Liver (tissue), 9 donors: Measurements from ENCODE around the gene USP37. TPM values are rescaled to one million over a fixed set of nuclear protein-coding genes. Genes with fewer than 3 reads are reported as not detected.

Source experiments
- DNase-seq: peaks from one replicate; pipeline ENCODE4 v3.0.0-alpha.2; 2017; ENCODE audit warnings: low spot score
- H3K27ac ChIP-seq, 2 donors: one replicate each; pipeline ENCODE4 v1.7.0; 2013; ENCODE audit warnings: inconsistent platforms in 2 of 2, low read length in 2 of 2, control low read depth in 1 of 2, low read depth in 1 of 2, mild to moderate bottlenecking in 1 of 2
- H3K27me3 ChIP-seq, 4 donors: one replicate each; pipeline versions ENCODE4 v1.6.1 to v1.7.0; 2013; ENCODE audit warnings: low read length in 3 of 4, inconsistent platforms in 1 of 4, mild to moderate bottlenecking in 1 of 4, moderate library complexity in 1 of 4; ENCODE audit not compliant: control insufficient read depth in 4 of 4, insufficient read depth in 4 of 4
- H3K36me3 ChIP-seq, 4 donors: one replicate each; pipeline versions ENCODE4 v1.6.1 to v1.7.0; 2013; ENCODE audit warnings: low read length in 3 of 4, mild to moderate bottlenecking in 3 of 4, low read depth in 1 of 4, moderate library complexity in 1 of 4; ENCODE audit not compliant: control insufficient read depth in 4 of 4, insufficient read depth in 3 of 4
- H3K4me1 ChIP-seq, 4 donors: one replicate each; pipeline versions ENCODE4 v1.6.1 to v1.7.0; 2013; ENCODE audit warnings: low read length in 3 of 4, mild to moderate bottlenecking in 3 of 4, moderate library complexity in 1 of 4; ENCODE audit not compliant: control insufficient read depth in 4 of 4, insufficient read depth in 4 of 4
- H3K4me3 ChIP-seq, 3 donors: one replicate each; pipeline versions ENCODE4 v1.6.1 to v1.7.0; 2013; ENCODE audit warnings: low read length in 3 of 3, control low read depth in 1 of 3, low read depth in 1 of 3, mild to moderate bottlenecking in 1 of 3
- H3K9ac ChIP-seq, 2 donors: one replicate each; pipeline ENCODE4 v1.7.0; 2013; ENCODE audit warnings: low read length in 2 of 2, mild to moderate bottlenecking in 2 of 2, moderate library complexity in 2 of 2, control low read depth in 1 of 2, low read depth in 1 of 2
- H3K9me3 ChIP-seq, 4 donors: one replicate each; pipeline versions ENCODE4 v1.6.1 to v1.7.0; 2013; ENCODE audit warnings: low read length in 3 of 4; ENCODE audit not compliant: control insufficient read depth in 4 of 4
- EGR1 ChIP-seq, 2 donors: IDR thresholded peaks; 2 replicates each; pipeline ENCODE4 v1.6.1; 2016 to 2018; ENCODE audit warnings: antibody characterized with exemption in 2 of 2, low read depth in 2 of 2
- FOXA1 ChIP-seq: IDR thresholded peaks from 2 replicates; pipeline ENCODE4 v1.6.1; 2016; ENCODE audit warnings: antibody characterized with exemption
- FOXA2 ChIP-seq: IDR thresholded peaks from 2 replicates; pipeline ENCODE4 v1.6.1; 2016; ENCODE audit warnings: antibody characterized with exemption
- GABPA ChIP-seq, 2 donors: IDR thresholded peaks in 1 of 2; conservative IDR thresholded peaks in 1 of 2; 2 replicates each; pipeline ENCODE4 v1.6.1; 2016; ENCODE audit warnings: antibody characterized with exemption in 2 of 2, mild to moderate bottlenecking in 1 of 2, moderate library complexity in 1 of 2
- HNF4A ChIP-seq, 2 donors: conservative IDR thresholded peaks; 2 replicates each; pipeline ENCODE4 v1.6.1; 2016; ENCODE audit warnings: antibody characterized with exemption in 2 of 2, mild to moderate bottlenecking in 2 of 2
- MAX ChIP-seq: IDR thresholded peaks from 2 replicates; pipeline ENCODE4 v1.6.1; 2016; ENCODE audit warnings: antibody characterized with exemption
- NR2F2 ChIP-seq: IDR thresholded peaks from 2 replicates; pipeline ENCODE4 v1.6.1; 2016; ENCODE audit warnings: antibody characterized with exemption
- RAD21 ChIP-seq, 2 donors: IDR thresholded peaks; 2 replicates each; pipeline ENCODE4 v1.6.1; 2016; ENCODE audit warnings: antibody characterized with exemption in 2 of 2, mild to moderate bottlenecking in 2 of 2
- REST ChIP-seq: IDR thresholded peaks from 2 replicates; pipeline ENCODE4 v1.6.1; 2016; ENCODE audit warnings: antibody characterized with exemption, mild to moderate bottlenecking
- RXRA ChIP-seq, 2 donors: IDR thresholded peaks; 2 replicates each; pipeline ENCODE4 v1.6.1; 2017 to 2018; ENCODE audit warnings: antibody characterized with exemption in 2 of 2, mild to moderate bottlenecking in 1 of 2
- TAF1 ChIP-seq: conservative IDR thresholded peaks from 2 replicates; pipeline ENCODE4 v1.6.1; 2016; ENCODE audit warnings: antibody characterized with exemption, mild to moderate bottlenecking
- WGBS: extraction: QIAGEN DNeasy Blood & Tissue Kit; methylation state at CpG from one replicate; pipeline ENCODE4 v1.1.7; 2013; 5-methylcytosine and 5-hydroxymethylcytosine counted together
- polyA plus RNA-seq, 2 donors: library from polyadenylated mRNA; stranded (reverse) in 1 of 2; unstranded in 1 of 2; fragments of 200-250 nt in 1 of 2; fragments of >200 nt in 1 of 2; fragmentation: Nextera tagmentation in 1 of 2; extraction: Ambion mirVana in 1 of 2; gene quantifications; one replicate each; pipeline versions ENCODE4 v1.2.1 to v1.2.3, GENCODE V29; 2013 to 2015
- total RNA-seq, 2 donors: library from RNA; depleted of rRNA; stranded (reverse); fragments of >200 nt; gene quantifications; one replicate each; pipeline ENCODE4 v1.2.3, GENCODE V29; 2014
- TF ChIP-seq, protein P1 (sequence below): IDR thresholded peaks from 2 replicates; pipeline ENCODE4 v1.6.1; 2016; ENCODE audit warnings: antibody characterized with exemption
- TF ChIP-seq, protein P2 (sequence below): fragments of 150-350 bp; IDR thresholded peaks from 2 replicates; pipeline ENCODE4 v1.5.1; 2017; ENCODE audit warnings: improper control_type of control experiment, low read depth, low read length; ENCODE audit not compliant: missing input control
- TF ChIP-seq, protein P3 (sequence below): IDR thresholded peaks from 2 replicates; pipeline ENCODE4 v1.6.1; 2016; ENCODE audit warnings: antibody characterized with exemption
- donor health status: healthy.
- donor health status: healthy.
- donor health status: healthy.
- donor health status: healthy.
- donor health status: healthy.

Gene USP37
- total and polyA plus RNA-seq, 4 donors: 1.4 to 10.9 (median 4.7) TPM

DNA sequence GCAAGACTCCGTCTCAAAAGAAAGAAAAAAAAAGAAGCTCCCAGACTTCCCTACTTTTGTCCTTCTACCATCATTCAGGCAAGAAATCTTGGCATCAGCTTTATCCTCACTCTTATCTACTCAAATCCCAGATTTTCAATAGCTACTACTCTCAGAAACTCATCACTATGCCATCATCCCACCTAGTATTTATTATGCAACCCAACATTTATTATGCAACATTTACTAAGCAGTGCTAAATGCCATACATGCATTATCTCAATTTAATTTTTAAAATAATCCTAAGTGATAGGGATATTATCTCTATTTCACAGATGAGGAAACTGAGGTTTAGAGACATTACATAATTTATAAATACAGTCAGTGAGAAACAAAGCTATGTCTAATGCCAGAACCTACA, 4.1 kb downstream of the USP37 start:
- DNase-seq: no peak
- Histone ChIP-seq H3K36me3 (peaks cover 3 to 24% (median 16%) of the 10 kb centered on the region in 4 donors), H3K27me3 (no peaks in the 10 kb centered on the region), H3K4me3 (no peak overlapping the region), H3K4me1 (peaks cover 3 to 13% (median 9%) of the 10 kb centered on the region in 4 donors), H3K27ac (no peak overlapping the region), H3K9ac (no peak overlapping the region), H3K9me3 (no peaks in the 10 kb centered on the region)
- WGBS: 100% methylated on average over 1 of the region's 1 CpG
- TF ChIP-seq, protein P1, sequence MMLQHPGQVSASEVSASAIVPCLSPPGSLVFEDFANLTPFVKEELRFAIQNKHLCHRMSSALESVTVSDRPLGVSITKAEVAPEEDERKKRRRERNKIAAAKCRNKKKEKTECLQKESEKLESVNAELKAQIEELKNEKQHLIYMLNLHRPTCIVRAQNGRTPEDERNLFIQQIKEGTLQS: no peak
- TF ChIP-seq, protein P2, sequence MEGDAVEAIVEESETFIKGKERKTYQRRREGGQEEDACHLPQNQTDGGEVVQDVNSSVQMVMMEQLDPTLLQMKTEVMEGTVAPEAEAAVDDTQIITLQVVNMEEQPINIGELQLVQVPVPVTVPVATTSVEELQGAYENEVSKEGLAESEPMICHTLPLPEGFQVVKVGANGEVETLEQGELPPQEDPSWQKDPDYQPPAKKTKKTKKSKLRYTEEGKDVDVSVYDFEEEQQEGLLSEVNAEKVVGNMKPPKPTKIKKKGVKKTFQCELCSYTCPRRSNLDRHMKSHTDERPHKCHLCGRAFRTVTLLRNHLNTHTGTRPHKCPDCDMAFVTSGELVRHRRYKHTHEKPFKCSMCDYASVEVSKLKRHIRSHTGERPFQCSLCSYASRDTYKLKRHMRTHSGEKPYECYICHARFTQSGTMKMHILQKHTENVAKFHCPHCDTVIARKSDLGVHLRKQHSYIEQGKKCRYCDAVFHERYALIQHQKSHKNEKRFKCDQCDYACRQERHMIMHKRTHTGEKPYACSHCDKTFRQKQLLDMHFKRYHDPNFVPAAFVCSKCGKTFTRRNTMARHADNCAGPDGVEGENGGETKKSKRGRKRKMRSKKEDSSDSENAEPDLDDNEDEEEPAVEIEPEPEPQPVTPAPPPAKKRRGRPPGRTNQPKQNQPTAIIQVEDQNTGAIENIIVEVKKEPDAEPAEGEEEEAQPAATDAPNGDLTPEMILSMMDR: no peak
- TF ChIP-seq GABPA (IDR thresholded peaks at IDR 0.05 in 1 of 2, conservative IDR thresholded peaks at IDR 0.05 in 1 of 2) (no peak), EGR1 (IDR thresholded peaks at IDR 0.05; ENCODE audit: low read depth in 2 of 2) (no peak), MAX (no peak), RXRA (IDR thresholded peaks at IDR 0.05) (no peak), REST (no peak), FOXA2 (no peak), RAD21 (IDR thresholded peaks at IDR 0.05) (no peak), NR2F2 (no peak)

GRCh38 chr2:218558986-218559385, 9.2 kb downstream of the USP37 start:
- peaks cover 12 to 41% (median 26%) of the 10 kb centered on the region in 4 donors for H3K36me3 ChIP-seq
- H3K27ac ChIP-seq: no peak overlapping the region
- no peaks in the 10 kb centered on the region for H3K9me3 ChIP-seq
- H3K4me1 ChIP-seq: peaks cover 0 to 4% (median under 1%) of the 10 kb centered on the region in 4 donors
- no peaks in the 10 kb centered on the region for H3K27me3 ChIP-seq
- TF ChIP-seq, protein P1: no peak
- TF ChIP-seq GABPA (IDR thresholded peaks at IDR 0.05 in 1 of 2, conservative IDR thresholded peaks at IDR 0.05 in 1 of 2) (no peak), HNF4A (conservative IDR thresholded peaks at IDR 0.05) (no peak), FOXA1 (no peak), EGR1 (IDR thresholded peaks at IDR 0.05; ENCODE audit: low read depth in 2 of 2) (no peak), FOXA2 (no peak), MAX (no peak), TAF1 (no peak)
- TF ChIP-seq, protein P3, sequence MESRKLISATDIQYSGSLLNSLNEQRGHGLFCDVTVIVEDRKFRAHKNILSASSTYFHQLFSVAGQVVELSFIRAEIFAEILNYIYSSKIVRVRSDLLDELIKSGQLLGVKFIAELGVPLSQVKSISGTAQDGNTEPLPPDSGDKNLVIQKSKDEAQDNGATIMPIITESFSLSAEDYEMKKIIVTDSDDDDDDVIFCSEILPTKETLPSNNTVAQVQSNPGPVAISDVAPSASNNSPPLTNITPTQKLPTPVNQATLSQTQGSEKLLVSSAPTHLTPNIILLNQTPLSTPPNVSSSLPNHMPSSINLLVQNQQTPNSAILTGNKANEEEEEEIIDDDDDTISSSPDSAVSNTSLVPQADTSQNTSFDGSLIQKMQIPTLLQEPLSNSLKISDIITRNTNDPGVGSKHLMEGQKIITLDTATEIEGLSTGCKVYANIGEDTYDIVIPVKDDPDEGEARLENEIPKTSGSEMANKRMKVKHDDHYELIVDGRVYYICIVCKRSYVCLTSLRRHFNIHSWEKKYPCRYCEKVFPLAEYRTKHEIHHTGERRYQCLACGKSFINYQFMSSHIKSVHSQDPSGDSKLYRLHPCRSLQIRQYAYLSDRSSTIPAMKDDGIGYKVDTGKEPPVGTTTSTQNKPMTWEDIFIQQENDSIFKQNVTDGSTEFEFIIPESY: no peak
- DNase-seq: no peak
- H3K4me3 ChIP-seq: no peak overlapping the region
- no peak overlapping the region for H3K9ac ChIP-seq
- WGBS: 97% methylated on average over 3 of the region's 3 CpGs
